Endothelial cell of umbilical vein (primary cell): Measurements from ENCODE around the gene CISD3. TPM values are rescaled to one million over a fixed set of nuclear protein-coding genes. Genes with fewer than 3 reads are reported as not detected.

Experiments used
- BruUV-seq: library from RNA; stranded (reverse); fragments of 400-500 nt; replicated peaks from 2 replicates; lab custom pipeline; 2021; lab: Mats Ljungman, UMichigan
- CTCF ChIA-PET: fragments of 300-600, 350-600 bp; sonication (Branson Sonifier 250); formaldehyde crosslinking; loops from one replicate; lab custom pipeline; 2021; ENCODE audit warnings: antibody characterized with exemption, inconsistent platforms; lab: Charles Lee
- POLR2A ChIA-PET: fragments of 300-600, 350-600 bp; sonication (Branson Sonifier 250); formaldehyde crosslinking; loops from one replicate; lab custom pipeline; 2021; ENCODE audit warnings: antibody characterized with exemption, inconsistent platforms; lab: Charles Lee
- DNase-seq: peaks from one replicate; pipeline ENCODE4 v3.0.0-alpha.2; 2011; ENCODE audit warnings: low read depth, low spot score
- FAIRE-seq: peaks from 2 replicates; lab custom pipeline; 2011; peaks lifted over from hg19 to GRCh38; lab: Jason Lieb, UNC
- H2AFZ ChIP-seq: 2 replicates; pipeline ENCODE4 v1.6.0; 2012; ENCODE audit warnings: low read depth, low read length, control low read depth, inconsistent platforms
- H3K27ac ChIP-seq: 2 replicates; pipeline ENCODE4 v1.5.1; 2011; ENCODE audit warnings: low read depth, mild to moderate bottlenecking, control low read depth, low read length, moderate library complexity; ENCODE audit not compliant: insufficient read depth
- H3K27me3 ChIP-seq, 2 experiments: 2 replicates each; pipeline versions ENCODE4 v1.6.0 to v1.6.1; 2011; ENCODE audit warnings: low read length in 2 of 2, mixed read lengths in 1 of 2; ENCODE audit not compliant: control insufficient read depth in 2 of 2, insufficient read depth in 2 of 2
- H3K36me3 ChIP-seq, 2 experiments: 2 replicates in 1 of 2; 3 replicates in 1 of 2; pipeline ENCODE4 v1.5.1; 2011; ENCODE audit warnings: low read length in 2 of 2, mild to moderate bottlenecking in 1 of 2, moderate library complexity in 1 of 2; ENCODE audit not compliant: control insufficient read depth in 2 of 2, insufficient read depth in 2 of 2; ENCODE audit errors: extremely low read depth in 1 of 2
- H3K4me1 ChIP-seq: 3 replicates; pipeline ENCODE4 v1.5.1; 2011; ENCODE audit warnings: mild to moderate bottlenecking, low read length; ENCODE audit not compliant: control insufficient read depth, insufficient read depth; ENCODE audit errors: extremely low read depth
- H3K4me2 ChIP-seq: 2 replicates; pipeline ENCODE4 v1.6.1; 2011; ENCODE audit warnings: low read length, control low read depth, mixed read lengths; ENCODE audit not compliant: insufficient read depth
- H3K4me3 ChIP-seq, 3 experiments: fragments of 200-600 bp in 1 of 3; sonication (generic), shearing (Covaris generic) in 1 of 3; replicated peaks in 1 of 3; 2 replicates each; pipeline ENCODE4 v1.5.1; 2011 to 2016; ENCODE audit warnings: control low read depth in 3 of 3, low read length in 3 of 3, mild to moderate bottlenecking in 2 of 3, inconsistent platforms in 1 of 3, low read depth in 1 of 3, moderate library complexity in 1 of 3; ENCODE audit not compliant: insufficient read depth in 1 of 3
- H3K79me2 ChIP-seq: 2 replicates; pipeline ENCODE4 v1.6.0; 2012; ENCODE audit warnings: low read length, inconsistent platforms; ENCODE audit not compliant: control insufficient read depth, insufficient read depth
- H3K9ac ChIP-seq: replicated peaks from 2 replicates; pipeline ENCODE3; 2011; ENCODE audit warnings: low read length, control low read depth; ENCODE audit not compliant: insufficient read depth; ENCODE audit errors: extremely low read depth
- H3K9me1 ChIP-seq: replicated peaks from 3 replicates; pipeline ENCODE4 v1.6.0; 2011; ENCODE audit warnings: mild to moderate bottlenecking, low read length; ENCODE audit not compliant: control insufficient read depth, insufficient read depth; ENCODE audit errors: extremely low read depth
- H3K9me3 ChIP-seq: replicated peaks from 2 replicates; pipeline ENCODE4 v1.5.1; 2012; ENCODE audit warnings: low read length, inconsistent platforms; ENCODE audit not compliant: control insufficient read depth, insufficient read depth
- H4K20me1 ChIP-seq: replicated peaks from 2 replicates; pipeline ENCODE3; 2011; ENCODE audit warnings: mild to moderate bottlenecking, low read length; ENCODE audit not compliant: control insufficient read depth, insufficient read depth; ENCODE audit errors: extremely low read depth
- CTCF ChIP-seq, 2 donors: IDR thresholded peaks; 1 replicate in 1 of 2; 2 replicates in 1 of 2; pipeline ENCODE4 v1.5.1; 2011; ENCODE audit warnings: low read length in 2 of 2, mild to moderate bottlenecking in 2 of 2, moderate library complexity in 2 of 2, control low read depth in 1 of 2, inconsistent platforms in 1 of 2, low read depth in 1 of 2; ENCODE audit not compliant: insufficient read depth in 1 of 2; ENCODE audit errors: extremely low read depth in 1 of 2
- POLR2AphosphoS5 ChIP-seq: IDR thresholded peaks from 2 replicates; pipeline ENCODE4 v1.6.1; 2012; ENCODE audit warnings: low read depth, mild to moderate bottlenecking, control low read depth, low read length, moderate library complexity; ENCODE audit not compliant: insufficient read depth
- dilution Hi-C: fragments of 300-500 bp; cut with MboI; formaldehyde crosslinking; loops from one replicate; pipeline ENCODE4 v1.15.0; 2019; ENCODE audit warnings: low sequenced_read_pairs; ENCODE audit not compliant: extremely low pct_ligation_motif_present
- intact Hi-C: fragments of 100-400 bp; cut with micrococcal nuclease; formaldehyde crosslinking; loops from one replicate; pipeline ENCODE4 v1.10.0; 2022
- polyA plus RNA-seq, 4 experiments: library from polyadenylated mRNA; depleted of rRNA in 3 of 4; stranded (reverse) in 3 of 4; unstranded in 1 of 4; fragments of >200 nt; gene quantifications; 2 replicates each; pipeline versions ENCODE4 v1.2.1 to v1.2.3, GENCODE V29; 2011 to 2012; ENCODE audit warnings: missing spikeins in 1 of 4
- total RNA-seq: library from RNA; stranded (reverse); gene quantifications from 2 replicates; pipeline ENCODE4 v1.2.3, GENCODE V29; 2021

Gene CISD3
- total and polyA plus RNA-seq, 2 donors (not counting 3 experiments of a cell fraction or from before 2014, with no cell fraction given), result 8.7 to 23.7 TPM

- H4K20me1 ChIP-seq, result peaks cover 2% of the 10 kb centered on the region
- H3K9me3 ChIP-seq, result no peaks in the 10 kb centered on the region
- FAIRE-seq, result no peak
- intact Hi-C loops, result no loop called here
- peaks cover 70% of the 10 kb centered on the region for H3K79me2 ChIP-seq
- no peak overlapping the region for H3K27ac ChIP-seq
- peaks cover 53% of the 10 kb centered on the region for H3K4me1 ChIP-seq
- H3K9ac ChIP-seq, result peak overlapping the region; percentile 86
- TSS peak; percentile 12 for BruUV-seq
- no peak for DNase-seq
- TF ChIP-seq CTCF (IDR thresholded peaks at IDR 0.05; ENCODE audit: extremely low read depth in 1 of 2, insufficient read depth in 1 of 2, low read depth in 1 of 2, low read length in 2 of 2) (no peak), POLR2AphosphoS5 (no peak)
- peak overlapping the region; percentile 70 for H3K4me2 ChIP-seq
- no peaks in the 10 kb centered on the region for H3K9me1 ChIP-seq
- H3K4me3 ChIP-seq, result peak overlapping the region; percentile 80 to 90 (median 80)
- CTCF ChIA-PET, result interaction anchor here (1.1 to 3.8 kb wide), 3 partner anchors 11 to 188 kb away, joined by 3 to 24 read pairs (median 7); partner anchors contain the start of gene CISD3
- H2AFZ ChIP-seq, result no peak overlapping the region
- no peaks in the 10 kb centered on the region for H3K27me3 ChIP-seq
- no peaks in the 10 kb centered on the region for H3K36me3 ChIP-seq
- POLR2A ChIA-PET, result interaction anchor here (0.6 kb wide), 1 partner anchor 11 kb away, joined by 4 read pairs; no protein-coding TSS in a partner anchor
- dilution Hi-C loops, result no loop called here
These were observed 16.1 kb downstream of the CISD3 start for GRCh38 chr17:38746004-38746848.
